Thyroid gland (tissue), 4 donors: ENCODE measurements around the gene DNAH14.

Experiments
- CTCF ChIP-seq, 6 experiments: fragments of 200-600 bp in 3 of 6; fragments of 450-650 bp in 3 of 6; sonication (generic) in 3 of 6; IDR thresholded peaks; one replicate each; pipeline ENCODE4 v1.5.1; 2016 to 2019; ENCODE audit warnings: antibody characterized with exemption in 6 of 6, mild to moderate bottlenecking in 2 of 6, inconsistent platforms in 1 of 6, moderate library complexity in 1 of 6
- POLR2A ChIP-seq, 2 donors: fragments of 450-650 bp; IDR thresholded peaks; one replicate each; pipeline ENCODE4 v1.6.1; 2017; ENCODE audit warnings: antibody characterized with exemption in 2 of 2, mild to moderate bottlenecking in 2 of 2, moderate library complexity in 1 of 2

- TF ChIP-seq CTCF (IDR thresholded peaks at IDR 0.05) (no peak), POLR2A (IDR thresholded peaks at IDR 0.05) (no peak)
Measured at GRCh38 chr1:225354906-225355305, 425.4 kb downstream of the DNAH14 start.
